K562 (cell line): ENCODE results near the gene ADGRG1. TPM values are rescaled to one million over a fixed set of nuclear protein-coding genes. Genes with fewer than 3 reads are reported as not detected.

Experiments
- CBFA2T2 ChIP-seq: fragments of 450-650 bp; conservative IDR thresholded peaks from 2 replicates; pipeline ENCODE4 v1.6.1; 2017; ENCODE audit warnings: mild to moderate bottlenecking
- CBX1 ChIP-seq: sonication (generic); IDR thresholded peaks from 2 replicates; pipeline ENCODE4 v1.6.1; 2016; ENCODE audit warnings: antibody characterized with exemption, low read depth, mild to moderate bottlenecking
- CCNT2 ChIP-seq: IDR thresholded peaks from 2 replicates; pipeline ENCODE4 v1.6.1; 2011; ENCODE audit warnings: borderline replicate concordance, low read depth, mild to moderate bottlenecking, moderate library complexity, mixed read lengths, low read length; ENCODE audit not compliant: insufficient read length; ENCODE audit errors: extremely low read depth
- E2F4 ChIP-seq: sonication (generic); formaldehyde crosslinking; IDR thresholded peaks from 2 replicates; pipeline ENCODE4 v1.8.0; 2022; ENCODE audit warnings: mild to moderate bottlenecking, low read depth, missing genetic modification reagents
- HMBOX1 ChIP-seq: sonication (generic); IDR thresholded peaks from 2 replicates; pipeline ENCODE4 v1.6.1; 2016
- MCM7 ChIP-seq, 2 experiments: fragments of 450-650 bp; IDR thresholded peaks; 2 replicates each; pipeline ENCODE4 v1.6.1; 2016 to 2018
- MNT ChIP-seq, 2 experiments: fragments of 450-650 bp; conservative IDR thresholded peaks; 2 replicates each; pipeline ENCODE4 v1.6.1; 2017; ENCODE audit warnings: mild to moderate bottlenecking in 2 of 2, moderate library complexity in 2 of 2
- PREB ChIP-seq: sonication (generic); formaldehyde crosslinking; IDR thresholded peaks from 2 replicates; pipeline ENCODE4 v1.8.1; 2023; ENCODE audit warnings: mild to moderate bottlenecking, missing genetic modification reagents
- RAD51 ChIP-seq: fragments of 450-650 bp; IDR thresholded peaks from 2 replicates; pipeline ENCODE4 v1.7.1; 2016; ENCODE audit warnings: low read depth, mild to moderate bottlenecking, borderline replicate concordance
- RBM15 ChIP-seq: fragments of 200-400 bp; formaldehyde crosslinking; IDR thresholded peaks from 2 replicates; pipeline ENCODE4 v1.6.1; 2018; ENCODE audit warnings: mild to moderate bottlenecking, low read length, moderate library complexity; ENCODE audit not compliant: insufficient read depth
- RBM17 ChIP-seq: fragments of 200-400 bp; formaldehyde crosslinking; IDR thresholded peaks from 2 replicates; pipeline ENCODE4 v1.6.1; 2017; ENCODE audit warnings: low read depth, mild to moderate bottlenecking, low read length, borderline replicate concordance
- RBM25 ChIP-seq: fragments of 200-400 bp; formaldehyde crosslinking; IDR thresholded peaks from 2 replicates; pipeline ENCODE4 v1.6.1; 2018; ENCODE audit warnings: low read length, low read depth, moderate library complexity; ENCODE audit not compliant: severe bottlenecking
- TRIM24 ChIP-seq, 2 experiments: fragments of 450-650 bp; IDR thresholded peaks; 2 replicates each; pipeline ENCODE4 v1.6.1; 2016
- ZBTB11 ChIP-seq, 3 experiments: fragments of 200-800 bp in 1 of 3; fragments of 250-450 bp in 1 of 3; fragments of 450-650 bp in 1 of 3; sonication (Bioruptor Pico) in 1 of 3; sonication (Bioruptor generic) in 1 of 3; formaldehyde crosslinking in 1 of 3; IDR thresholded peaks; 2 replicates each; pipeline versions ENCODE4 v1.6.1 to v1.8.0; 2016 to 2022; ENCODE audit warnings: mild to moderate bottlenecking in 2 of 3, missing genetic modification characterization in 2 of 3, missing compliant biosample characterization in 1 of 3, moderate library complexity in 1 of 3
- ZNF75A ChIP-seq: fragments of 450-650 bp; formaldehyde crosslinking; IDR thresholded peaks from 2 replicates; pipeline ENCODE4 v1.4.0; 2020; ENCODE audit warnings: mild to moderate bottlenecking
- polyA plus RNA-seq, 8 experiments: library from polyadenylated mRNA; depleted of rRNA in 4 of 8; stranded (reverse) in 5 of 8; unstranded in 3 of 8; fragments of >200 nt; fragmentation: Nextera tagmentation in 2 of 8; fragmentation: Illumina TruSeq in 1 of 8; extraction: Ambion mirVana in 2 of 8; extraction: Trizol in 1 of 8; gene quantifications; 2 replicates each; pipeline versions ENCODE4 v1.2.1 to v1.2.3, GENCODE V29; 2011 to 2014; ENCODE audit warnings: inconsistent platforms in 1 of 8, missing spikeins in 1 of 8
- total RNA-seq, 7 experiments: library from RNA; depleted of rRNA in 6 of 7; stranded (reverse); fragments of >200 nt in 6 of 7; fragmentation: Illumina TruSeq in 2 of 7; extraction: Trizol in 2 of 7; gene quantifications; 2 replicates each; pipeline versions ENCODE4 v1.2.1 to v1.2.3, GENCODE V29; 2011 to 2021; ENCODE audit warnings: low replicate concordance in 1 of 7

ADGRG1 gene
- total and polyA plus RNA-seq, 9 of the 15 experiments (the other 6 are each of a cell fraction or from before 2014, with no cell fraction given): 0.04 to 0.31 (median 0.16) TPM; not detected in 6

- TF ChIP-seq E2F4 (CRISPR knock-in tag) (no peak), ZNF75A (CRISPR knock-in tag) (0 out of 2 replicates have a peak, but pooled peaks have one; percentile 16), RAD51 (0 out of 2 replicates have a peak, but pooled peaks have one; percentile 35), MCM7 (IDR thresholded peaks at IDR 0.05) (no peak), RBM15 (no peak), CCNT2 (peak; percentile 19), RBM17 (no peak), ZBTB11 (CRISPR knock-in tag; IDR thresholded peaks at IDR 0.05) (no peak), RBM25 (peak; percentile 97), HMBOX1 (no peak), CBX1 (peak; percentile 83; the same call in 1 of the 2 replicates), CBFA2T2 (0 out of 2 replicates have a peak, but pooled peaks have one; percentile 7), PREB (CRISPR knock-in tag) (no peak), MNT (conservative IDR thresholded peaks at IDR 0.05) (peak in 1 of 2 experiments; percentile 32; a peak in 1 of 4 replicates), TRIM24 (IDR thresholded peaks at IDR 0.05) (peak in 1 of 2 experiments; percentile 58; a peak in 1 of 4 replicates)
Observed at GRCh38 chr16:57623251-57624043, 5.0 kb upstream of the ADGRG1 start (continued).
